ENCODE results near the gene MRPL52.

DNA sequence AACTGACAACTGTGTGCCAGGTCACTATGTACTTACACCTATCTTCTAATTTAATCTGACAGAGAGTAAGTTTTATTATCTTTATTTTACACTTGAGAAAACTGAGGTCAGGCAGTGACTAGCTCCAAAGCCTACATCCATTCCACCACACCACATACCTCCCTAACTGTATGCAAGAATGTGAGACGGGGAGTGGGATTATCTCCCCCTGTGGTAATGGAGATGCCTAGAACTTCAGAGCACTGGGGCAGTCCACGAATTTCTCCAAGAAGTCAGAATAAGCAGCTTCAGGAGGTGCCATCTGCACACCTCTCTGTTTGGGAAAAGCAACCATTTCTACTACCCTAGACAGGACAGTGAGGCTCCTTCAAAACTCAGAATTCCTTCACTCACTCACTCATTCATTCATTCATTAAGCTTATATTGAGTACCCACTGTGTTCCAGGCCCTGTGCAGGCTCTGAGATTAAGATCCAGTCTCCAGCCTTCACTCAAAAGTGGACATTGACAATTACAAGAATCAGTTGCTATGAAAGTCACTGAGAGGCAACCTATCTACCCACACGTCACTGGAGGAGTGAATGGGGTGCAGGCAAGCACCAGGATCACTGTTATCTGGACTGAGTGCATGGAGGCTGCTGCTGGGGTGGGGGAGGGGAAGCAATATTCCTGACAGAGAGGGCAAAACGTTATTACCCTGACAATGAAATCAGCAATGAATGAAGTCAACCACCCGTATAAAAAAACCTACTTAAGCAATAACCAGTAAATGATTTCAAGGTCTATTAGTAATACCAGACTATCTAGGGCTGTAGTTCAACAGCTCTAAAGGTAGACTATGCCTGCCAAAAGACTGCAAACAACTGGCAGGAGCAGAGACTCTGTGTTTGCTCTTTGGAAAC lies 32.4 kb upstream of the MRPL52 start:
- TF ChIP-seq POLR2A (IDR thresholded peaks at IDR 0.05): peak in 1 of 2 donors; percentile 41
- TF ChIP-seq, protein P1, sequence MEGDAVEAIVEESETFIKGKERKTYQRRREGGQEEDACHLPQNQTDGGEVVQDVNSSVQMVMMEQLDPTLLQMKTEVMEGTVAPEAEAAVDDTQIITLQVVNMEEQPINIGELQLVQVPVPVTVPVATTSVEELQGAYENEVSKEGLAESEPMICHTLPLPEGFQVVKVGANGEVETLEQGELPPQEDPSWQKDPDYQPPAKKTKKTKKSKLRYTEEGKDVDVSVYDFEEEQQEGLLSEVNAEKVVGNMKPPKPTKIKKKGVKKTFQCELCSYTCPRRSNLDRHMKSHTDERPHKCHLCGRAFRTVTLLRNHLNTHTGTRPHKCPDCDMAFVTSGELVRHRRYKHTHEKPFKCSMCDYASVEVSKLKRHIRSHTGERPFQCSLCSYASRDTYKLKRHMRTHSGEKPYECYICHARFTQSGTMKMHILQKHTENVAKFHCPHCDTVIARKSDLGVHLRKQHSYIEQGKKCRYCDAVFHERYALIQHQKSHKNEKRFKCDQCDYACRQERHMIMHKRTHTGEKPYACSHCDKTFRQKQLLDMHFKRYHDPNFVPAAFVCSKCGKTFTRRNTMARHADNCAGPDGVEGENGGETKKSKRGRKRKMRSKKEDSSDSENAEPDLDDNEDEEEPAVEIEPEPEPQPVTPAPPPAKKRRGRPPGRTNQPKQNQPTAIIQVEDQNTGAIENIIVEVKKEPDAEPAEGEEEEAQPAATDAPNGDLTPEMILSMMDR (IDR thresholded peaks at IDR 0.05): no peak

All from Peyer's patch (tissue), 4 donors.